A673 (cell line): Measurements from ENCODE around the gene CDC42EP1.

Experiments used
- EZH2 ChIP-seq: fragments of 200-600 bp; sonication (generic); IDR thresholded peaks from 2 replicates; pipeline ENCODE4 v1.6.1; 2017; ENCODE audit warnings: borderline replicate concordance, low read depth, mild to moderate bottlenecking, mixed read lengths, antibody characterized with exemption, low read length; ENCODE audit not compliant: poor library complexity, severe bottlenecking
- TF ChIP-seq, protein P1 (sequence below): fragments of 300-800, 200-600 bp; sonication (generic); conservative IDR thresholded peaks from 2 replicates; pipeline ENCODE4 v1.5.1; 2017; ENCODE audit warnings: low read depth, mild to moderate bottlenecking, antibody characterized with exemption, low read length, moderate library complexity, mixed read lengths

DNA sequence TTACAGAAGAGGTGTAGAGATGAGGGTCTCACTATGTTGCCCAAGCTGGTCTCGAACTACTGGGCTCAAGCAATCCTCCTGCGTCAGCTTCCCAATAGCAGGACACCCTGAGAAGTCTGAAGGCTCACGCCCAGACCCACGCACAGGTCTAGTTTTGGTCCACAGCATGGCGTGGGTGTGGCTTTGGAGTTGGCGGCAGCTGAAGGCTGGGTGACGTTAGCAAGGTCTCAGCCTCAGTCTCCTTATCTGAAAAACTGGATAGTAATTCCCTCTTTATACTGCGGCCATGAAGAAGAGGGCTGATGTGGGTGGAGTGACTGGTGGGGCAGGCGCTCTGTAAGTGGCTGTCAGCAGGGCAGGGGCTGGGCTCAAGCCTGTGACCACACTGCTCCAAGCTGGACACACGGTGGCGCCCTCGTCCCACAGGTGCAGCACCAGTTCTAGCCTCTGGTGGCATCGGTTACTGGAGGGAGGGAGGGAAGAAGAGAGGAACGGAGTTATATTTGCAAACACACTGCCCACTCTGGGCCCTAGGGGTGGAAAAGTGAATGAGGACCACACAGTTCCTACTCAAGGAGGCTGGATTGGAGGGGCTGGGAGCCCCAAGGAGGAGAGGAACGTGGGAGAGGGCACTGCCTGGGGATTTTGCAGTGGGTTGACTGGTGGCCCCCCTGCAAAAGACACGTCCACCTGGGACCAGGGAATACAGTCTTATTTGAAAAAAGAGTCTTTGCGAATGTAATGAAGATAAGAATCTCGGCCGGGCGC lies 21.5 kb upstream of the CDC42EP1 start:
- TF ChIP-seq, protein P1, sequence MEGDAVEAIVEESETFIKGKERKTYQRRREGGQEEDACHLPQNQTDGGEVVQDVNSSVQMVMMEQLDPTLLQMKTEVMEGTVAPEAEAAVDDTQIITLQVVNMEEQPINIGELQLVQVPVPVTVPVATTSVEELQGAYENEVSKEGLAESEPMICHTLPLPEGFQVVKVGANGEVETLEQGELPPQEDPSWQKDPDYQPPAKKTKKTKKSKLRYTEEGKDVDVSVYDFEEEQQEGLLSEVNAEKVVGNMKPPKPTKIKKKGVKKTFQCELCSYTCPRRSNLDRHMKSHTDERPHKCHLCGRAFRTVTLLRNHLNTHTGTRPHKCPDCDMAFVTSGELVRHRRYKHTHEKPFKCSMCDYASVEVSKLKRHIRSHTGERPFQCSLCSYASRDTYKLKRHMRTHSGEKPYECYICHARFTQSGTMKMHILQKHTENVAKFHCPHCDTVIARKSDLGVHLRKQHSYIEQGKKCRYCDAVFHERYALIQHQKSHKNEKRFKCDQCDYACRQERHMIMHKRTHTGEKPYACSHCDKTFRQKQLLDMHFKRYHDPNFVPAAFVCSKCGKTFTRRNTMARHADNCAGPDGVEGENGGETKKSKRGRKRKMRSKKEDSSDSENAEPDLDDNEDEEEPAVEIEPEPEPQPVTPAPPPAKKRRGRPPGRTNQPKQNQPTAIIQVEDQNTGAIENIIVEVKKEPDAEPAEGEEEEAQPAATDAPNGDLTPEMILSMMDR, result peak; percentile 98
- no peak for TF ChIP-seq EZH2
